HEK293 (cell line): ENCODE data around the gene CORO1C.

Source experiments
- CTCF ChIA-PET: fragments of 350-600 bp; formaldehyde crosslinking; extraction: SDS; loops from one replicate; lab custom pipeline; 2021; ENCODE audit warnings: antibody characterized with exemption; lab: Yijun Ruan, JAX
- POLR2A ChIA-PET: fragments of 300-600 bp; formaldehyde crosslinking; extraction: SDS; loops from one replicate; lab custom pipeline; 2020; ENCODE audit warnings: antibody characterized with exemption, inconsistent platforms; lab: Yijun Ruan, JAX
- H3K27ac ChIP-seq: fragments of 200-500 bp; sonication (Bioruptor generic); 2 replicates; pipeline ENCODE4 v1.5.1; 2014; ENCODE audit warnings: low read depth, low read length, control low read depth, inconsistent platforms; ENCODE audit errors: extremely low read depth
- H3K36me3 ChIP-seq, 2 experiments: fragments of 200-500 bp in 1 of 2; sonication (Bioruptor generic) in 1 of 2; 1 replicate in 1 of 2; 2 replicates in 1 of 2; pipeline ENCODE4 v1.5.1; 2014 to 2017; ENCODE audit warnings: inconsistent platforms in 2 of 2, low read length in 2 of 2; ENCODE audit not compliant: control insufficient read depth in 2 of 2, insufficient read depth in 1 of 2
- H3K4me1 ChIP-seq: fragments of 200-500 bp; sonication (Bioruptor generic); 2 replicates; pipeline ENCODE4 v1.5.1; 2014; ENCODE audit warnings: mild to moderate bottlenecking, low read length, inconsistent platforms; ENCODE audit not compliant: control insufficient read depth, insufficient read depth
- H3K4me3 ChIP-seq: 2 replicates; pipeline ENCODE4 v1.5.1; 2011; ENCODE audit warnings: low read depth, mild to moderate bottlenecking, control low read depth, low read length, moderate library complexity
- H3K9me3 ChIP-seq: fragments of 200-500 bp; sonication (Bioruptor generic); 2 replicates; pipeline ENCODE4 v1.5.1; 2014; ENCODE audit warnings: low read depth, low read length, inconsistent platforms; ENCODE audit not compliant: control insufficient read depth, insufficient read depth
- MZF1 ChIP-seq: fragments of 450-650 bp; formaldehyde crosslinking; IDR thresholded peaks from 2 replicates; pipeline ENCODE4 v1.5.1; 2017; ENCODE audit warnings: missing biosample characterization, missing genetic modification characterization, borderline replicate concordance
- WT1 ChIP-seq: fragments of 450-650 bp; formaldehyde crosslinking; IDR thresholded peaks from 2 replicates; pipeline ENCODE4 v1.5.1; 2016; ENCODE audit warnings: missing biosample characterization, missing genetic modification characterization
- ZBTB17 ChIP-seq: fragments of 450-650 bp; formaldehyde crosslinking; IDR thresholded peaks from 2 replicates; pipeline ENCODE4 v1.5.1; 2016; ENCODE audit warnings: missing biosample characterization, missing genetic modification characterization
- ZBTB48 ChIP-seq: fragments of 450-650 bp; formaldehyde crosslinking; IDR thresholded peaks from 2 replicates; pipeline ENCODE4 v1.5.1; 2016; ENCODE audit warnings: missing biosample characterization, missing genetic modification characterization
- ZFP3 ChIP-seq: fragments of 450-650 bp; formaldehyde crosslinking; IDR thresholded peaks from 2 replicates; pipeline ENCODE4 v1.5.1; 2016; ENCODE audit warnings: low read depth, missing biosample characterization, missing genetic modification characterization
- ZNF114 ChIP-seq: fragments of 450-650 bp; formaldehyde crosslinking; IDR thresholded peaks from 2 replicates; pipeline ENCODE4 v1.5.0; 2017; ENCODE audit warnings: missing biosample characterization, missing genetic modification characterization
- ZNF133 ChIP-seq: fragments of 450-650 bp; formaldehyde crosslinking; IDR thresholded peaks from 2 replicates; pipeline ENCODE4 v1.5.1; 2016; ENCODE audit warnings: missing biosample characterization, missing genetic modification characterization
- ZNF157 ChIP-seq: fragments of 450-650 bp; formaldehyde crosslinking; IDR thresholded peaks from 2 replicates; pipeline ENCODE4 v1.5.1; 2016; ENCODE audit warnings: missing biosample characterization, missing genetic modification characterization
- ZNF184 ChIP-seq: fragments of 450-650 bp; IDR thresholded peaks from 2 replicates; pipeline ENCODE4 v1.5.1; 2018; ENCODE audit warnings: missing biosample characterization, mild to moderate bottlenecking, missing genetic modification characterization
- ZNF211 ChIP-seq: fragments of 450-650 bp; formaldehyde crosslinking; IDR thresholded peaks from 2 replicates; pipeline ENCODE4 v1.5.1; 2016; ENCODE audit warnings: low read depth, missing biosample characterization, missing genetic modification characterization
- ZNF292 ChIP-seq: fragments of 450-650 bp; formaldehyde crosslinking; IDR thresholded peaks from 2 replicates; pipeline ENCODE4 v1.5.1; 2016; ENCODE audit warnings: low read depth, missing biosample characterization, missing genetic modification characterization, borderline replicate concordance
- ZNF433 ChIP-seq: fragments of 450-650 bp; formaldehyde crosslinking; IDR thresholded peaks from 2 replicates; pipeline ENCODE4 v1.5.1; 2016; ENCODE audit warnings: missing biosample characterization, missing genetic modification characterization, low read depth
- ZNF529 ChIP-seq: fragments of 450-650 bp; formaldehyde crosslinking; IDR thresholded peaks from 2 replicates; pipeline ENCODE4 v1.5.1; 2017; ENCODE audit warnings: missing genetic modification characterization, missing biosample characterization; ENCODE audit not compliant: insufficient replicate concordance
- ZNF549 ChIP-seq: fragments of 450-650 bp; IDR thresholded peaks from 2 replicates; pipeline ENCODE4 v1.5.1; 2018; ENCODE audit warnings: missing biosample characterization, missing genetic modification characterization, mild to moderate bottlenecking, inconsistent platforms, moderate library complexity
- ZNF558 ChIP-seq: fragments of 450-650 bp; formaldehyde crosslinking; IDR thresholded peaks from 2 replicates; pipeline ENCODE4 v1.5.1; 2016; ENCODE audit warnings: missing biosample characterization, missing genetic modification characterization
- ZNF560 ChIP-seq: fragments of 450-650 bp; formaldehyde crosslinking; IDR thresholded peaks from 2 replicates; pipeline ENCODE4 v1.5.1; 2017; ENCODE audit warnings: missing biosample characterization, missing genetic modification characterization, borderline replicate concordance
- ZNF561 ChIP-seq: fragments of 450-650 bp; IDR thresholded peaks from 2 replicates; pipeline ENCODE4 v1.5.1; 2018; ENCODE audit warnings: missing biosample characterization, missing genetic modification characterization, borderline replicate concordance
- ZNF596 ChIP-seq: fragments of 450-650 bp; IDR thresholded peaks from 2 replicates; pipeline ENCODE4 v1.5.0; 2018; ENCODE audit warnings: missing biosample characterization, mild to moderate bottlenecking, missing genetic modification characterization, moderate library complexity
- ZNF785 ChIP-seq: fragments of 450-650 bp; formaldehyde crosslinking; IDR thresholded peaks from 2 replicates; pipeline ENCODE4 v1.5.1; 2016; ENCODE audit warnings: missing biosample characterization, missing genetic modification characterization
- ZNF791 ChIP-seq: fragments of 450-650 bp; formaldehyde crosslinking; IDR thresholded peaks from 2 replicates; pipeline ENCODE4 v1.5.1; 2016; ENCODE audit warnings: missing biosample characterization, missing genetic modification characterization
- TF ChIP-seq, protein P1 (sequence below): fragments of 450-650 bp; formaldehyde crosslinking; IDR thresholded peaks from 2 replicates; pipeline ENCODE4 v1.5.1; 2016; ENCODE audit warnings: missing biosample characterization, missing genetic modification characterization
- TF ChIP-seq, protein P2 (sequence below): fragments of 450-650 bp; formaldehyde crosslinking; IDR thresholded peaks from 2 replicates; pipeline ENCODE4 v1.5.1; 2016; ENCODE audit warnings: missing biosample characterization, missing genetic modification characterization
- TF ChIP-seq, protein P3 (sequence below): fragments of 450-650 bp; formaldehyde crosslinking; IDR thresholded peaks from 2 replicates; pipeline ENCODE4 v1.5.1; 2016; ENCODE audit warnings: missing biosample characterization, missing genetic modification characterization
- TF ChIP-seq, protein P4 (sequence below): fragments of 450-650 bp; formaldehyde crosslinking; IDR thresholded peaks from 2 replicates; pipeline ENCODE4 v1.5.1; 2017; ENCODE audit warnings: missing biosample characterization, missing genetic modification characterization
- TF ChIP-seq, protein P5 (sequence below): fragments of 450-650 bp; formaldehyde crosslinking; IDR thresholded peaks from 2 replicates; pipeline ENCODE4 v1.5.1; 2016; ENCODE audit warnings: missing biosample characterization, missing genetic modification characterization, borderline replicate concordance

Gene CORO1C

DNA sequence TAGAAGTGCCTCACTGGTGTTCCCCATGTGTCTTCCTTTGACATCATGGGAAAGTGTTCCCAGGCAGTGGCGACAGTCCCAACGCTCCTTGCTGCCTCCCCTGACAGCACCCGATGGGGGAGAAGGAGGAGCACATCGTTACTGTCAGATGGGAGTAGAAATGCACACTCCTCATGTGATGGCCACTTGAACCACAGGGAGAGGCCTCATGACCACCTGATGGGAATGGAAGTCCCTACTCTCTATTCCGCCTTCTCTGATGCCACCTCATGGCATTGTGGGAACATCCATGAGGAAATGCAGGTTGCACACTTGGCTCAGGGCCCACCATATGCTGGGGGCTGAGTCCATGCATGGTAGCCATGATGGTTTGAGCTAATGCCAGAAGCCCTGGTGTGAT is 14.3 kb upstream of the CORO1C start:
- no peak overlapping the region for H3K4me3 ChIP-seq
- H3K36me3 ChIP-seq, result no peaks in the 10 kb centered on the region
- POLR2A ChIA-PET, result interaction anchor here (1.4 kb wide), 1 partner anchor 15 kb away, joined by 5 read pairs; no protein-coding TSS in a partner anchor
- no peak overlapping the region for H3K27ac ChIP-seq
- no peaks in the 10 kb centered on the region for H3K4me1 ChIP-seq
- CTCF ChIA-PET, result no interaction called here
- TF ChIP-seq ZNF560 (tag by site-specific recombination) (no peak), ZNF549 (no peak), ZFP3 (tag by site-specific recombination) (no peak), ZNF791 (tag by site-specific recombination) (no peak), ZNF292 (tag by site-specific recombination) (no peak), MZF1 (tag by site-specific recombination) (no peak), ZNF558 (tag by site-specific recombination) (no peak), ZNF561 (tag by site-specific recombination) (no peak), ZNF114 (no peak), ZNF157 (tag by site-specific recombination) (no peak), ZNF211 (tag by site-specific recombination) (no peak), ZNF133 (tag by site-specific recombination) (no peak)
- TF ChIP-seq, protein P1, sequence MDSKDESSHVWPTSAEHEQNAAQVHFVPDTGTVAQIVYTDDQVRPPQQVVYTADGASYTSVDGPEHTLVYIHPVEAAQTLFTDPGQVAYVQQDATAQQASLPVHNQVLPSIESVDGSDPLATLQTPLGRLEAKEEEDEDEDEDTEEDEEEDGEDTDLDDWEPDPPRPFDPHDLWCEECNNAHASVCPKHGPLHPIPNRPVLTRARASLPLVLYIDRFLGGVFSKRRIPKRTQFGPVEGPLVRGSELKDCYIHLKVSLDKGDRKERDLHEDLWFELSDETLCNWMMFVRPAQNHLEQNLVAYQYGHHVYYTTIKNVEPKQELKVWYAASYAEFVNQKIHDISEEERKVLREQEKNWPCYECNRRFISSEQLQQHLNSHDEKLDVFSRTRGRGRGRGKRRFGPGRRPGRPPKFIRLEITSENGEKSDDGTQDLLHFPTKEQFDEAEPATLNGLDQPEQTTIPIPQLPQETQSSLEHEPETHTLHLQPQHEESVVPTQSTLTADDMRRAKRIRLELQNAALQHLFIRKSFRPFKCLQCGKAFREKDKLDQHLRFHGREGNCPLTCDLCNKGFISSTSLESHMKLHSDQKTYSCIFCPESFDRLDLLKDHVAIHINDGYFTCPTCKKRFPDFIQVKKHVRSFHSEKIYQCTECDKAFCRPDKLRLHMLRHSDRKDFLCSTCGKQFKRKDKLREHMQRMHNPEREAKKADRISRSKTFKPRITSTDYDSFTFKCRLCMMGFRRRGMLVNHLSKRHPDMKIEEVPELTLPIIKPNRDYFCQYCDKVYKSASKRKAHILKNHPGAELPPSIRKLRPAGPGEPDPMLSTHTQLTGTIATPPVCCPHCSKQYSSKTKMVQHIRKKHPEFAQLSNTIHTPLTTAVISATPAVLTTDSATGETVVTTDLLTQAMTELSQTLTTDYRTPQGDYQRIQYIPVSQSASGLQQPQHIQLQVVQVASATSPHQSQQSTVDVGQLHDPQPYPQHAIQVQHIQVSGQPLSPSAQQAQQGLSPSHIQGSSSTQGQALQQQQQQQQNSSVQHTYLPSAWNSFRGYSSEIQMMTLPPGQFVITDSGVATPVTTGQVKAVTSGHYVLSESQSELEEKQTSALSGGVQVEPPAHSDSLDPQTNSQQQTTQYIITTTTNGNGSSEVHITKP (tag by site-specific recombination), result no peak
- TF ChIP-seq, protein P2, sequence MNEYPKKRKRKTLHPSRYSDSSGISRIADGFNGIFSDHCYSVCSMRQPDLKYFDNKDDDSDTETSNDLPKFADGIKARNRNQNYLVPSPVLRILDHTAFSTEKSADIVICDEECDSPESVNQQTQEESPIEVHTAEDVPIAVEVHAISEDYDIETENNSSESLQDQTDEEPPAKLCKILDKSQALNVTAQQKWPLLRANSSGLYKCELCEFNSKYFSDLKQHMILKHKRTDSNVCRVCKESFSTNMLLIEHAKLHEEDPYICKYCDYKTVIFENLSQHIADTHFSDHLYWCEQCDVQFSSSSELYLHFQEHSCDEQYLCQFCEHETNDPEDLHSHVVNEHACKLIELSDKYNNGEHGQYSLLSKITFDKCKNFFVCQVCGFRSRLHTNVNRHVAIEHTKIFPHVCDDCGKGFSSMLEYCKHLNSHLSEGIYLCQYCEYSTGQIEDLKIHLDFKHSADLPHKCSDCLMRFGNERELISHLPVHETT (tag by site-specific recombination), result no peak
- TF ChIP-seq, protein P3, sequence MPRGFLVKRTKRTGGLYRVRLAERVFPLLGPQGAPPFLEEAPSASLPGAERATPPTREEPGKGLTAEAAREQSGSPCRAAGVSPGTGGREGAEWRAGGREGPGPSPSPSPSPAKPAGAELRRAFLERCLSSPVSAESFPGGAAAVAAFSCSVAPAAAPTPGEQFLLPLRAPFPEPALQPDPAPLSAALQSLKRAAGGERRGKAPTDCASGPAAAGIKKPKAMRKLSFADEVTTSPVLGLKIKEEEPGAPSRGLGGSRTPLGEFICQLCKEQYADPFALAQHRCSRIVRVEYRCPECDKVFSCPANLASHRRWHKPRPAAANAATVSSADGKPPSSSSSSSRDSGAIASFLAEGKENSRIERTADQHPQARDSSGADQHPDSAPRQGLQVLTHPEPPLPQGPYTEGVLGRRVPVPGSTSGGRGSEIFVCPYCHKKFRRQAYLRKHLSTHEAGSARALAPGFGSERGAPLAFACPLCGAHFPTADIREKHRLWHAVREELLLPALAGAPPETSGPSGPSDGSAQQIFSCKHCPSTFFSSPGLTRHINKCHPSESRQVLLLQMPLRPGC, result no peak
- TF ChIP-seq, protein P4, sequence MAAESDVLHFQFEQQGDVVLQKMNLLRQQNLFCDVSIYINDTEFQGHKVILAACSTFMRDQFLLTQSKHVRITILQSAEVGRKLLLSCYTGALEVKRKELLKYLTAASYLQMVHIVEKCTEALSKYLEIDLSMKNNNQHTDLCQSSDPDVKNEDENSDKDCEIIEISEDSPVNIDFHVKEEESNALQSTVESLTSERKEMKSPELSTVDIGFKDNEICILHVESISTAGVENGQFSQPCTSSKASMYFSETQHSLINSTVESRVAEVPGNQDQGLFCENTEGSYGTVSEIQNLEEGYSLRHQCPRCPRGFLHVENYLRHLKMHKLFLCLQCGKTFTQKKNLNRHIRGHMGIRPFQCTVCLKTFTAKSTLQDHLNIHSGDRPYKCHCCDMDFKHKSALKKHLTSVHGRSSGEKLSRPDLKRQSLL (tag by site-specific recombination), result no peak
- no peaks in the 10 kb centered on the region for H3K9me3 ChIP-seq

DNA sequence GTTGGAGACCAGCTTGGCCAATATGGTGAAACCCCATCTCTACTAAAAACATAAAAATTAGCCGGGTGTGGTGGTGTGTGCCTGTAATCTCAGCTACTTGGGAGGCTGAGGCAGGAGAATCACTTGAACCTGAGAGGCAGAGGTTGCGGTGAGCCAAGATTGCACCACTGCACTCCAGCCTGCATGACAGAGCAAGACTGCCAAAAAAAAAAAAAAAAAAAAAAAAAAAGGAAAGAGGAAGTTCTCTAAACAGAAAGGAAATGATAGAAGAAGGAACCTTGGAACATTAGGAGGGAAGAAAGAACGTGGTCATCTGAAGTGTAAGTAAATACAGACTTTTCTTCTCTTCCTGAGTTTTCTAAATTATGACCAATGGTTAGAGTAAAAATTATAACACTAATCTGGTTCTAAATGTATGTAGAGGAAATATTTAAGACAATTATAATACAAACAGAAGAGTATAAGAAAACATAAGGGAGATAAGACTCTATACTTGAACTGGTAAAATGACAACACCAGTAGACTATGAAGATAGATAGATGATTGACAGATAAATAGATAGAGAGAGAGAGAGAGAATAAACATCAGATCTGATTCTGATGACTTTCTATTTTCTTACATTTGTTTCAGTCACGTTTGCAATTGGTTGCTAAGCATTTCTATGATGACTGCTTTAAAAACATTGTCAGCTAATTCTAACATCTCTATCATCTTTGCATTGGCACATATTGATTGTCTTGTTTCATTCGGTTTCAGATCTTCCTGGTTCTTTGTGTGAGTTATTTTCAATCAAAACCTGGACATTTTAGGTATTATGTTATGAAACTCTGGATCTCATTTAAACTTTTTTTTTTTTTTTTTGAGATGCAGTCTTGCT is 12.9 kb upstream of the CORO1C start:
- H3K27ac ChIP-seq, result no peak overlapping the region
- POLR2A ChIA-PET, result interaction anchor here (0.7 kb wide), 2 partner anchors 42 to 182 kb away, joined by 4 to 7 read pairs; partner anchors contain the start of gene ISCU
- H3K36me3 ChIP-seq, result no peaks in the 10 kb centered on the region
- no peak overlapping the region for H3K4me3 ChIP-seq
- no peaks in the 10 kb centered on the region for H3K9me3 ChIP-seq
- no peaks in the 10 kb centered on the region for H3K4me1 ChIP-seq
- CTCF ChIA-PET, result no interaction called here
- TF ChIP-seq ZNF433 (tag by site-specific recombination) (no peak), ZNF529 (tag by site-specific recombination) (no peak), ZNF785 (tag by site-specific recombination) (no peak), ZNF184 (no peak), WT1 (tag by site-specific recombination) (no peak), ZNF596 (no peak), ZBTB48 (no peak), ZBTB17 (no peak)
- TF ChIP-seq, protein P5, sequence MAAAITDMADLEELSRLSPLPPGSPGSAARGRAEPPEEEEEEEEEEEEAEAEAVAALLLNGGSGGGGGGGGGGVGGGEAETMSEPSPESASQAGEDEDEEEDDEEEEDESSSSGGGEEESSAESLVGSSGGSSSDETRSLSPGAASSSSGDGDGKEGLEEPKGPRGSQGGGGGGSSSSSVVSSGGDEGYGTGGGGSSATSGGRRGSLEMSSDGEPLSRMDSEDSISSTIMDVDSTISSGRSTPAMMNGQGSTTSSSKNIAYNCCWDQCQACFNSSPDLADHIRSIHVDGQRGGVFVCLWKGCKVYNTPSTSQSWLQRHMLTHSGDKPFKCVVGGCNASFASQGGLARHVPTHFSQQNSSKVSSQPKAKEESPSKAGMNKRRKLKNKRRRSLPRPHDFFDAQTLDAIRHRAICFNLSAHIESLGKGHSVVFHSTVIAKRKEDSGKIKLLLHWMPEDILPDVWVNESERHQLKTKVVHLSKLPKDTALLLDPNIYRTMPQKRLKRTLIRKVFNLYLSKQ (tag by site-specific recombination), result no peak
